Spleen (tissue), 11 donors: ENCODE data around the gene ABHD16B. TPM values are rescaled to one million over a fixed set of nuclear protein-coding genes. Genes with fewer than 3 reads are reported as not detected.

ENCODE experiments used
- DNase-seq: peaks from one replicate; pipeline ENCODE4 v3.0.0-alpha.2; 2020
- H3K27ac ChIP-seq, 8 donors: fragments of 200-600 bp; sonication (generic) in 7 of 8; 1 replicate in 4 of 8; 2 replicates in 4 of 8; pipeline versions ENCODE4 v1.5.0 to v1.8.0; 2016 to 2021; ENCODE audit warnings: inconsistent platforms in 4 of 8, mild to moderate bottlenecking in 4 of 8, moderate library complexity in 1 of 8
- H3K27me3 ChIP-seq, 7 donors: fragments of 200-600 bp; sonication (generic) in 6 of 7; replicated peaks in 1 of 7; 1 replicate in 4 of 7; 2 replicates in 3 of 7; pipeline versions ENCODE4 v1.5.0 to v1.8.0; 2016 to 2021; ENCODE audit warnings: inconsistent platforms in 3 of 7, mild to moderate bottlenecking in 1 of 7
- H3K36me3 ChIP-seq, 6 donors: fragments of 200-600 bp; sonication (generic) in 5 of 6; 1 replicate in 4 of 6; 2 replicates in 2 of 6; pipeline versions ENCODE4 v1.5.0 to v1.8.0; 2016 to 2021; ENCODE audit warnings: inconsistent platforms in 2 of 6
- H3K4me1 ChIP-seq, 6 donors: fragments of 200-600 bp; sonication (generic) in 5 of 6; 1 replicate in 3 of 6; 2 replicates in 3 of 6; pipeline versions ENCODE4 v1.5.0 to v1.8.0; 2016 to 2021; ENCODE audit warnings: inconsistent platforms in 3 of 6
- H3K4me3 ChIP-seq, 8 donors: fragments of 200-600 bp; sonication (generic) in 7 of 8; 1 replicate in 4 of 8; 2 replicates in 4 of 8; pipeline versions ENCODE4 v1.5.0 to v1.8.0; 2016 to 2021; ENCODE audit warnings: inconsistent platforms in 4 of 8, mild to moderate bottlenecking in 4 of 8, moderate library complexity in 2 of 8
- H3K9me3 ChIP-seq, 8 donors: fragments of 200-600 bp; sonication (generic) in 7 of 8; 1 replicate in 4 of 8; 2 replicates in 4 of 8; pipeline versions ENCODE4 v1.5.0 to v1.8.0; 2016 to 2021; ENCODE audit warnings: inconsistent platforms in 4 of 8
- CTCF ChIP-seq, 11 experiments: fragments of 200-600 bp in 7 of 11; fragments of 450-650 bp in 4 of 11; sonication (generic) in 4 of 11; IDR thresholded peaks in 8 of 11; conservative IDR thresholded peaks in 3 of 11; 1 replicate in 7 of 11; 2 replicates in 4 of 11; pipeline versions ENCODE4 v1.4.0 to v1.8.0; 2016 to 2021; ENCODE audit warnings: antibody characterized with exemption in 11 of 11, inconsistent platforms in 4 of 11, mild to moderate bottlenecking in 1 of 11
- POLR2A ChIP-seq, 3 donors: fragments of 450-650 bp; IDR thresholded peaks; one replicate each; pipeline ENCODE4 v1.5.1; 2017; ENCODE audit warnings: antibody characterized with exemption in 3 of 3, mild to moderate bottlenecking in 1 of 3
- POLR2AphosphoS5 ChIP-seq, 3 donors: sonication (generic); formaldehyde crosslinking; IDR thresholded peaks; one replicate each; pipeline ENCODE4 v1.5.1; 2017; ENCODE audit warnings: antibody characterized with exemption in 3 of 3
- WGBS, 5 donors: extraction: QIAGEN DNeasy Blood & Tissue Kit in 3 of 5; methylation state at CpG; one replicate each; pipeline versions ENCODE4 v1.1.5 to v1.1.7; 2013 to 2018; 5-methylcytosine and 5-hydroxymethylcytosine counted together
- intact Hi-C: fragments of 100-400 bp; cut with DNase I; formaldehyde crosslinking; loops from one replicate; pipeline ENCODE4 v1.15.0; 2023; ENCODE audit warnings: low total_unique reads
- polyA plus RNA-seq, 3 donors: library from polyadenylated mRNA; stranded (reverse); fragments of 200-250 nt; gene quantifications; one replicate each; pipeline ENCODE4 v1.2.1, GENCODE V29; 2013
- total RNA-seq, 7 donors: library from RNA; depleted of rRNA in 3 of 7; stranded (reverse); fragments of >200 nt in 3 of 7; fragmentation: NEBNext Ultra II Directional in 4 of 7; extraction: Animal tissue kit (Norgen Biotek cat#: 25700) in 4 of 7; gene quantifications; one replicate each; pipeline versions ENCODE4 v1.1.0 to v1.2.1, GENCODE V29; 2016 to 2021
- donor health status: healthy with polysubstance abuse.
- donor health status: DM: no; HTN: no; CAD: no; lungs with moderate emphysema.
- donor health status: DM: no; HTN: no; CAD: no.
- donor health status: Bipolar disorder and iron deficiency.
- donor health status: healthy.
- donor health status: DM: no; HTN: no; CAD: no.
- donor health status: DM: yes; HTN: yes; CAD: no.

The ABHD16B gene
- total and polyA plus RNA-seq, 10 donors, result 0.49 to 0.86 (median 0.57) TPM; not detected in 7

- peak overlapping the region in 1 of 8 donors; percentile 47 for H3K4me3 ChIP-seq
- H3K36me3 ChIP-seq, result no peaks in the 10 kb centered on the region
- H3K4me1 ChIP-seq, result peaks cover 4 to 88% (median 54%) of the 10 kb centered on the region in 6 donors
- peaks cover 0 to 54% (median 14%) of the 10 kb centered on the region in 7 donors for H3K27me3 ChIP-seq
- DNase-seq, result no peak
- TF ChIP-seq CTCF (IDR thresholded peaks at IDR 0.05 in 8 of 11, conservative IDR thresholded peaks at IDR 0.05 in 3 of 11) (no peak), POLR2A (IDR thresholded peaks at IDR 0.05) (no peak), POLR2AphosphoS5 (IDR thresholded peaks at IDR 0.05) (no peak)
- intact Hi-C loops, result no loop called here
- peak overlapping the region in 7 of 8 donors; percentile 7 to 89 (median 64) for H3K27ac ChIP-seq
- 76 to 84% (median 79%) methylated on average over 25 of the region's 25 CpGs for WGBS, 5 donors
- H3K9me3 ChIP-seq, result no peaks in the 10 kb centered on the region
Observed at GRCh38 chr20:63825331-63826118, 35.8 kb upstream of the ABHD16B start.

GRCh38 chr20:63826753-63827152 is 34.5 kb upstream of the ABHD16B start:
- intact Hi-C loops, result no loop called here
- peaks cover 4 to 81% (median 55%) of the 10 kb centered on the region in 6 donors for H3K4me1 ChIP-seq
- H3K36me3 ChIP-seq, result no peaks in the 10 kb centered on the region
- no peak for TF ChIP-seq CTCF (IDR thresholded peaks at IDR 0.05 in 8 of 11, conservative IDR thresholded peaks at IDR 0.05 in 3 of 11)
- peak; percentile 50 to 79 (median 58) for TF ChIP-seq POLR2AphosphoS5 (IDR thresholded peaks at IDR 0.05)
- no peak for TF ChIP-seq POLR2A (IDR thresholded peaks at IDR 0.05)
- H3K27ac ChIP-seq, result peak overlapping the region; percentile 27 to 89 (median 70)
- peaks cover 0 to 60% (median 19%) of the 10 kb centered on the region in 7 donors for H3K27me3 ChIP-seq
- WGBS, 5 donors, result 55 to 81% (median 70%) methylated on average over 13 of the region's 13 CpGs
- H3K9me3 ChIP-seq, result no peaks in the 10 kb centered on the region
- no peak for DNase-seq
- H3K4me3 ChIP-seq, result peak overlapping the region in 2 of 8 donors; percentile 19 to 47

GRCh38 chr20:63828124-63828523 is 33.2 kb upstream of the ABHD16B start:
- Histone ChIP-seq H3K27me3 (peaks cover 0 to 74% (median 30%) of the 10 kb centered on the region in 7 donors), H3K4me3 (peak overlapping the region in 6 of 8 donors; percentile 5 to 83 (median 58)), H3K36me3 (no peaks in the 10 kb centered on the region), H3K4me1 (peaks cover 4 to 81% (median 55%) of the 10 kb centered on the region in 6 donors), H3K27ac (peak overlapping the region; percentile 61 to 92 (median 87)), H3K9me3 (no peaks in the 10 kb centered on the region)
- no peak for DNase-seq
- intact Hi-C loops, result no loop called here
- TF ChIP-seq POLR2A (IDR thresholded peaks at IDR 0.05) (no peak), POLR2AphosphoS5 (IDR thresholded peaks at IDR 0.05) (no peak), CTCF (IDR thresholded peaks at IDR 0.05 in 8 of 11, conservative IDR thresholded peaks at IDR 0.05 in 3 of 11) (no peak)
- WGBS, 5 donors, result 62 to 81% (median 76%) methylated on average over 8 of the region's 8 CpGs

- WGBS, 5 donors, result 45 to 79% (median 71%) methylated on average over 13 to 14 of the region's 14 CpGs
- Histone ChIP-seq H3K4me1 (peaks cover 4 to 81% (median 56%) of the 10 kb centered on the region in 6 donors), H3K27ac (peak overlapping the region; percentile 61 to 92 (median 87)), H3K9me3 (no peaks in the 10 kb centered on the region), H3K27me3 (peaks cover 0 to 76% (median 30%) of the 10 kb centered on the region in 7 donors), H3K36me3 (no peaks in the 10 kb centered on the region), H3K4me3 (peak overlapping the region; percentile 5 to 83 (median 58))
- TF ChIP-seq CTCF (IDR thresholded peaks at IDR 0.05 in 8 of 11, conservative IDR thresholded peaks at IDR 0.05 in 3 of 11) (no peak), POLR2AphosphoS5 (IDR thresholded peaks at IDR 0.05) (peak in 2 of 3 donors; percentile 46 to 60)
- intact Hi-C loops, result no loop called here
- DNase-seq, result no peak
Observed at GRCh38 chr20:63828545-63828944, 32.8 kb upstream of the ABHD16B start.
